ENCODE measurements around the gene USP9X.

DNA sequence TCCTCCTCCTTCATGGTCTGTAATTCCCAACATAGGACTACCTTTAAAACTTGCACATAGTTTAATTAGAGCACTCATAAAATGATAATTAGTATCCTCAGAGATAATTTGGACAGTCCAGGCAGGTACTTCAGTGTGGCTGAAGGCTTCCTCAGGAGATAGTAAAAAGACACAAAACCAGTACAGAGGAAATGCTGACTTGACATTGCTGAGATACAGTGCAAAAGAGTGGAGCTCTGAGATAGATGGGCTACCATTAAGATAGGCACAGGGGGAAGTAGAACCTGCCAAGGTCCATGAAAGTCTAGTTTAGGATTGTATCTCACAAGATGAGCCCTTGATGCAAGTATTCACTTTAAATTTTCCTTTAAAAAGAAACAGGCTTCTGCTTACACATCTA lies 91.0 kb downstream of the USP9X start:
- no peak for TF ChIP-seq CTCF (conservative IDR thresholded peaks at IDR 0.05 in 1 of 2, IDR thresholded peaks at IDR 0.05 in 1 of 2; ENCODE audit: low read depth in 1 of 2, low read length in 2 of 2)
- no peak for TF ChIP-seq EZH2 (IDR thresholded peaks at IDR 0.05; ENCODE audit: low read length, missing control alignments)

All from fibroblast of lung (primary cell).